GM12873 (cell line): ENCODE data around the gene RAB36.

Source experiments
- TF ChIP-seq, protein P1 (sequence below): IDR thresholded peaks from 2 replicates; pipeline ENCODE4 v1.5.1; 2012; ENCODE audit warnings: low read depth, mild to moderate bottlenecking, moderate library complexity, low read length, control low read depth; ENCODE audit not compliant: insufficient read depth; ENCODE audit errors: missing control alignments

Gene RAB36

DNA sequence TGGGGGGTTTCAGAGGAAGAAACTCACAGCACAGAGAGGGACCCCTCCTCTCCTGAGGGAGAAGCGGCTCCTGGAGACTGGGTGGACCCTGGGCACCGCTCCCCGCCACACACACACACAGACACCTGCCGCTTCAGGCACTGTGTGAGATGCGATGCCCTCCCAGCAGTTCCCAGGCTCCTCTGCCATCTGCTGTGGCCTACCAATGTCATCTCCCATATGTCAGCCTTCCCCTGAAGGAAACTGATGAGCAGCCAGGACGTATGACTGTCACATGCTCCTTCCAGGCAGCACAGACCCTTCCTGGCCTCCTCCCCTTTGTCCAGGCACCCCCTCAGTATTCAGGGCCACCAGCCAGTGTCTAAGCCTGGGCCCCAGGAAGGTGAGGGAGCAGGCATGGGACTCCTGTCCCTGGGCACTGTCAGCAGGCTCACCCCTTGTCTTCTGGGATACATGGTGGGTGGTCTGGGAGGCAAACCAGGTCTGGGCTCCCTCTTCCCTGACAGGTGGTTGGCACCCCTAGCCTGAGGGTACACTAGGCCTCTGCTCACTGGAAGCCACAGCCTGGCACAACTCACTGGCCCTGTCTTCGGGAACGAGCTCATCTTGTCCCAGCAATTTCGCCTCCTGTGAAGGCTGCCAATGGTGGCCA, 23.2 kb downstream of the RAB36 start:
- TF ChIP-seq, protein P1, sequence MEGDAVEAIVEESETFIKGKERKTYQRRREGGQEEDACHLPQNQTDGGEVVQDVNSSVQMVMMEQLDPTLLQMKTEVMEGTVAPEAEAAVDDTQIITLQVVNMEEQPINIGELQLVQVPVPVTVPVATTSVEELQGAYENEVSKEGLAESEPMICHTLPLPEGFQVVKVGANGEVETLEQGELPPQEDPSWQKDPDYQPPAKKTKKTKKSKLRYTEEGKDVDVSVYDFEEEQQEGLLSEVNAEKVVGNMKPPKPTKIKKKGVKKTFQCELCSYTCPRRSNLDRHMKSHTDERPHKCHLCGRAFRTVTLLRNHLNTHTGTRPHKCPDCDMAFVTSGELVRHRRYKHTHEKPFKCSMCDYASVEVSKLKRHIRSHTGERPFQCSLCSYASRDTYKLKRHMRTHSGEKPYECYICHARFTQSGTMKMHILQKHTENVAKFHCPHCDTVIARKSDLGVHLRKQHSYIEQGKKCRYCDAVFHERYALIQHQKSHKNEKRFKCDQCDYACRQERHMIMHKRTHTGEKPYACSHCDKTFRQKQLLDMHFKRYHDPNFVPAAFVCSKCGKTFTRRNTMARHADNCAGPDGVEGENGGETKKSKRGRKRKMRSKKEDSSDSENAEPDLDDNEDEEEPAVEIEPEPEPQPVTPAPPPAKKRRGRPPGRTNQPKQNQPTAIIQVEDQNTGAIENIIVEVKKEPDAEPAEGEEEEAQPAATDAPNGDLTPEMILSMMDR = no peak

DNA sequence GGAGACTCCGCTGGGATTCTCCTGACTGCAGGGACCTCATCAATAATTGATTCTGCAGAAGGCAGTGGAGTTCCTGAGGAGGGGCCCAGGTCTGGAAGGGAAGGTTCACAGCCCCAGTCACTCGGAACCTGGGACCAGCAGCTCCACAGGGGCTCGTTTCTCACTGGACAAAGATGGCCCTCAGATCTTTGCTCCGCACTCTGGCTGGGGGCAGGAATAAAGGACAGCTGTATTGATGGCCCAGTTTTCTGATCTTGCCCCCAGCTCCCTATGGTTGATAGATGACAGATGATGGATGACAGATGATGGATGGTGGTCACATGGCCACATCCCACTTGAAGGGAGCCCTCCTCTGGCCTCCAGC, 23.7 kb downstream of the RAB36 start:
- TF ChIP-seq, protein P1 = no peak

DNA sequence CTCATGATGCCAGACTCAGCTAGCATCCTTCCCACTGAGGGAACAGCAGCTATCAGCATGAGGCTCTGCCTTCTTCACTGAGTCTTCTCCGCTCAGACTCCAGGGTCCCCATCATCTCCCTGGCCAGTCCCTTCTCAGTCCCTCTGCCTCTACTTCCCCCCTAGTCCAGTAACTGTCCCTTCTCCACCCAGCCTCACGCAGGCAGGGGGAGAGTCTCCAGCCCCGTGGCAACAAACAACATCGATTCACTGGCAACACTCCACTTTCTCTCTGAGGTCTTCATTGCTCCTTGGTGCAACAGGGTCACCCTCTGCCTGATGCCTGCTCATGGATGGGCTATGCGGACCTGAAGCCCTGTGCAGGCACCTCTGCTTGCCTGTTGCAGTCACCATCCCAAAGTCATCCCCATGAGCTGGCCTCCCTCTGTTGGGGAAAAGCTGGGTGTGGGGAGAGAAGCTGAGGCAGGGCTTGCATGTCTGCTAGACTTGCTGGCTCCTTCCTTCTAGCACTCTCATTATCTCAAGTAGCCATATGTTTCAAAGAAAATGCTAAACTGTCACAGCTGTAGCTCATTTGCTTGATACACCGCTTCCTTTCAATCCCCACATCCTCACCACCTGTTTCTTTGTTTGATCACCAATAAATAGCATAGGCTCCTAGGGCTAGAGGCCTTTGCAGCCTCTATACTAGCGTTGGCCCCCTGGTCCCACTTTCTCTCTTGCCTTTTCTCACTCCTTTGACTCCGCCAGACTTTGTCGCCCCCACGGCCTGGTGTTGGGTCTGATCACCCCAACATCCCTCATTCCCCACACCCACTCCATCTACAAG, 30.8 kb downstream of the RAB36 start:
- TF ChIP-seq, protein P1 = no peak

DNA sequence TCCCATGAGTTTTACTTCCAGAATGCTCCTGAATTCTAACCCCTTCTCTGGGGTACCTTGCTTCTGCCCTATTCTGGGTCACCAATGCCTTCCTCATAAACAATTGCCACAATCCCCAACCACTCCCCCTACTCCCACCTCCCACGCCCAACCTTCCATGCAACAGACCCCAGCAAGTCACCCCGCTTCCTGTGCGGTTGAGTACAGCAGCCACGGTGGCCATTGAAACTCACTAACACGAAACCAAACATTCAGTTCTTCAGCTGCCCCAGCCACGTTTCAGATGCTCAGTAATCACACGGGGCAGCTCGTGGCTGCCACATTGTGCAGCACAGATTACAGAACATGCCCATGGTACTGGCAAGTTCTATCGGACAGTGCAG, 31.4 kb downstream of the RAB36 start:
- TF ChIP-seq, protein P1 = no peak

DNA sequence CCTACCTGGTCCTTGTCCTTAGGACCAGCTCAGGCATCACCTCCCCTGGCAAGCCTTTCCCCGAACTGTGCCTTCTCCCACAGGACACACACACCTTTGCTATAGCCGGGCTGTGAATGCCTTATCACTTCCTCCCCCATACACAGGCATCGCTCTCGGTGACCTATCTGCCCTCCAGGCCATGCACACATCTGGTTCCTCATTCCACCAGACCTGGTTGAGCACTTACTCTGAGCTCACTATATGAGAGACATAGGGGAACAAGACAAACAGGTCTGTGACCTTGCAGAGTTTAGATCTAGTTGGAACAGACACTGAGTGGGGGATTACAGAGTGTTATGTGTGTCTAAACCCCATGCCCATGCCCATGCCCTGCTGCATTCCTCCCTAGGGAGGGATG, 31.9 kb downstream of the RAB36 start:
- TF ChIP-seq, protein P1 = no peak

DNA sequence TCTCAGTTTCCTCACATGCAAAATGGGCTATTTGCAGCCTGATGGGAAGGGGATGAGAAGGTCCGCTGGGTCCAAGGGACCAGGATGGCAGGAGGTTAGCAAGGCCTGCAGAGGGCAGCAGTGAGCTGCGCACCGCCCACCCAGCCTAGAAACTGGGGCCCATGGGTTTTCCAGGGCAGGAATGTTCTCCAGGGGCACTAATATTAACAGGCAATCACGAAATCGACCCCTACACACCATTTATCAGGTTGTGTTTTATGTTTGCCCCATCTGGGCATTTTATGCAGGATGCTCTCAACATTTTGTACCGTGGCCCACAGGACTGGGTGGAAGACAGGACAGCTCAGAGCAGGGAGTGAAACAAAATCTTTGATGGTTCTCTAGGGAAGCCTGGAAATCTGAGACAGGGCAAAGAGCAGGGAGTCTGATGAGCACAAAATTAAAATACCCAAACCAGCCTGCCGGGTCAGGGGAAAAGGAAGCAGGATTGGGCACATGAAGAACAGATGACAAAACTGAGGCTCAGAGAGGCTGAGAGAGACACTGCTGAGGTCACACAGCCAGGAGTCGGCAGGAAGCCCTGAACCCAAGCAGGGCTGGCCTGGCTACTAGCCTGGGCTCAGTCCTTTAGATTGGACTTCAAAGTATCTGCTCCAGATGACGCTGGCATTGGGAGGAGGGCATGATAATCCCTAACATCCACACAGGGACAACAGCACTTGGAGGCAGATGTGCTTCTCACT, 33.4 kb downstream of the RAB36 start:
- TF ChIP-seq, protein P1 = peak; percentile 100
